ENCODE data around the gene ZNF618.

ZNF618 gene

DNA sequence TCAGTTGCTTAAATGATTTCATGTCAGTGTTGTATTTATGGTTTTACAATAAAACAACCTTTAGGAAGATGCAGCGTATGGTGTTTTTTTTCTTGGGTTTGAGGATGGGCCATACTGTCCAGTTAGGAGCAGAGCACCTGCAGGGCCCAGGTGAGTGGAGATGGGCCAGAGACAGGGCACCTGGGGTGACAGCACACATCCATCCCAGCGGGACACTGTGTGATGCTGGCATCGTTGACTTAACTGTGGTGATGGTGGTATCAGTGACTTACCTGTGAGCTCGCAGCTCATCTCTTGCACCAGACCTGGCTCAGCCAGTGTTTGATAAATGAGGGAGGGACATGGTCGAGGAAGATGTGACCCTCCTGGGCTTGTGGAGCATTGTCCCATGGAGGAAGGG is 180.4 kb downstream of the ZNF618 start:
- H3K4me1 ChIP-seq (ENCODE audit: control insufficient read depth, insufficient read depth, low read length) = no peaks in the 10 kb centered on the region
- H3K4me3 ChIP-seq (ENCODE audit: low read depth, low read length) = no peak overlapping the region
- H3K9me3 ChIP-seq (ENCODE audit: control insufficient read depth, insufficient read depth, low read length) = no peaks in the 10 kb centered on the region
- H3K27me3 ChIP-seq (ENCODE audit: control insufficient read depth, insufficient read depth, low read length) = no peaks in the 10 kb centered on the region
- no peaks in the 10 kb centered on the region for H3K36me3 ChIP-seq (ENCODE audit: control insufficient read depth, insufficient read depth, low read length)
- H3K9ac ChIP-seq (ENCODE audit: low read depth, low read length) = no peak overlapping the region

DNA sequence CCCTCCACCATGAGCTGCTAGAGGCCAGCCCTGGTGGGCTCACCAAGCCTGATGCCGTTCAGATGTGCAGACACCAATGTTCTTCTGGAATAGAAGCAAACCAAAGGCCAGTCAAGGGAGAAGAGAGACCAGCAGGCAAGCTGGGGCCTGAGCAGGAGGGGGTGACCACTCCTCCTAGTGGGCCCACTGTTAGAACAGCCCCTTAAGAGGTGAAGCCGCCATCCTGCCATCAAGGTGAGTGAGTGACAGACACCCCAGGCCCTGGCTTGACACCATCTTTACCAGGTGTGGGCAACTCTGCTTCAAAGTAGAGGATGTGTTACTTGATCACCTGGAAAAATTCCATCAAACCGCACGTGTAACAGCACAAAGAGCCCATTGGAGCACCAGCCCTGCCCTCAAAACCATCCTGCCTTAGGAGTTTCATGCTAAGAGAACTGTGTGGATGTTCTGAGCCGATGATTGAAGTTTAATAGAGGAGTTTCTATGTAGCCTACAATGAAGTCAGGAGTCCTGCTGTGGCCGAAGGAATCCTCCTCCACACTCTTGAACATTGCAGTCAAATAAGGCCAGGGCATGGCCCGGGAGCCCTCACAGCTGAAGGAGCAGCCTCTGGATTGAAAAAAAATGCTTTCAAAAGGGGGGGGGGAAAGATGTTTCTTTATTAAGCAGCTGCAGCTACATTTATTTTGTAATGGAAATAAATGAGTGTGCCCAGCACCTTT is 181.2 kb downstream of the ZNF618 start:
- Histone ChIP-seq H3K9me3 (ENCODE audit: control insufficient read depth, insufficient read depth, low read length) (no peaks in the 10 kb centered on the region), H3K9ac (ENCODE audit: low read depth, low read length) (no peak overlapping the region), H3K4me1 (ENCODE audit: control insufficient read depth, insufficient read depth, low read length) (no peaks in the 10 kb centered on the region), H3K27me3 (ENCODE audit: control insufficient read depth, insufficient read depth, low read length) (no peaks in the 10 kb centered on the region), H3K36me3 (ENCODE audit: control insufficient read depth, insufficient read depth, low read length) (no peaks in the 10 kb centered on the region), H3K4me3 (ENCODE audit: low read depth, low read length) (no peak overlapping the region)

DNA sequence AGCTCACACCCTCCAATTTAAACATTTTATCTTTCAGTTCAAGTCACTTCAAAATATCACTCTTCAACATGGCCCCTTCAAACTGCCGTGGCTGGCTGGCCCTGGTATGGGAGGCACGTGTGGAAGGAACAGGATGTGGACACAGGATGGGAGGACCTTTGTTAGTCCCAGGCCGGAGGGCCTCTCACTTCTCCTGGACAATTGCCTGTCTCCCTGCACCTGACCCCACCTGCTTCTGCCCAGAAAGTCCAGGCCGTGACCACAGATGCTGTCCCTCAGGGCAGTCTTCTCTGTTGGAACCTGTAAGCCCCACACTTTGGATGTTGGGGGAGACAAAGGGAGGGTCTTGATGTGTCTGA is 182.6 kb downstream of the ZNF618 start:
- no peak overlapping the region for H3K4me3 ChIP-seq (ENCODE audit: low read depth, low read length)
- H3K9ac ChIP-seq (ENCODE audit: low read depth, low read length) = no peak overlapping the region
- no peaks in the 10 kb centered on the region for H3K4me1 ChIP-seq (ENCODE audit: control insufficient read depth, insufficient read depth, low read length)
- no peaks in the 10 kb centered on the region for H3K9me3 ChIP-seq (ENCODE audit: control insufficient read depth, insufficient read depth, low read length)
- no peaks in the 10 kb centered on the region for H3K27me3 ChIP-seq (ENCODE audit: control insufficient read depth, insufficient read depth, low read length)
- no peaks in the 10 kb centered on the region for H3K36me3 ChIP-seq (ENCODE audit: control insufficient read depth, insufficient read depth, low read length)

DNA sequence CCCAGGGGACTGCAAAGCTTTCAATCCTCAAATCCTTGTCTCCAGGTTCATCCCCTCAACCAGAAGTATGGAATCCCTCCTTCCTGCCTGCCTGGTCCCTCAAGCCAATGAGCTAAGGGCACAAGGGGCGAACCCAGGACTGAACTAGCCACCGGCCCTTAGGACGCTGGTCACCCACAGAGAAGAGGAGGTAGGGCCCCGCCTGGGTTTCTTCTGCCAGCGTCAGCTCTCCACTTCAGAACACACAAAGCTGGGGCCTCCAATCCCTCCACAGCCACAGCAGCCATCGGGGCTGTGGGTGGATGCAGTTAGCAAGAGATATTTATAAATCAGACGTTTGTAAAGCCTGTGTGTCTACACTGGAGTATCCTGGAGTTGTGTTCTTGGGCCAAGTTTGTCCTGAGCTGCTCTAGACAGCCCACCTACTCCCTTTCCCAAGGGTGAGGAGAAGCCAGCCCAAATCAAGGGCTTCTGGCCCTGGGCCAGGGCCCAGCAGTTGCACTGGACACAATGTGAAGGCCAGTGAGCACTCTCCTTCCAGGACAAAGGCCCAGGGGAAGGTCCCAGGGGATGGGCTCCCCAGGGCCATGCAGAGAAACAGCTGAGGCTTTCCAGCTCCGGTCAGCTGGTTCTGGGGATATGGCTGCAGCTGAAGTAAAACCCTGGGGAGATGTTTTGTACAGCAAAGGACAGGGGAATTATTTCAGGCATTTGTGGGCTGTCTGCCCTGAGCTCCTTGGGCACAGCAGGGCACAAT is 183.1 kb downstream of the ZNF618 start:
- H3K9ac ChIP-seq (ENCODE audit: low read depth, low read length) = no peak overlapping the region
- no peaks in the 10 kb centered on the region for H3K27me3 ChIP-seq (ENCODE audit: control insufficient read depth, insufficient read depth, low read length)
- no peaks in the 10 kb centered on the region for H3K9me3 ChIP-seq (ENCODE audit: control insufficient read depth, insufficient read depth, low read length)
- no peaks in the 10 kb centered on the region for H3K36me3 ChIP-seq (ENCODE audit: control insufficient read depth, insufficient read depth, low read length)
- no peaks in the 10 kb centered on the region for H3K4me1 ChIP-seq (ENCODE audit: control insufficient read depth, insufficient read depth, low read length)
- H3K4me3 ChIP-seq (ENCODE audit: low read depth, low read length) = no peak overlapping the region

DNA sequence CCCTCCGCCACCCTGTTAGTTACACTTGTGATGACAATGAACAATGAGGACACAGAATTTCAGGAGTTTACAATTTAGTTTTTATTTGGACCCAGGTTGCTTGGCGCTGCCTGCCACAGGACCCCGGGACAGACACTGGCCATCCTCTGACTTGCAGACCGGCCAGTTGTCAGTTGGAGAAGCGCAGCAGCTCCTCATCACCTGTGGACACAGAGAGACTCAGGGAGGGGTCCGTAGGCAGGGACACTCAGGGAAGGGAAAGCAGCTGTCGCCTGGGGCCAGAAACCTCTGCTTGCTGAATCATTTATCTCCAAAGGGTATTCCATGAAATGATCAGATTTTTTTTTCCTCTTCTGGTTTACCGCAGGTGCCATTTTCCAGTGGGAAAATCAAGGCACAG is 184.0 kb downstream of the ZNF618 start:
- H3K27me3 ChIP-seq (ENCODE audit: control insufficient read depth, insufficient read depth, low read length) = no peaks in the 10 kb centered on the region
- H3K4me1 ChIP-seq (ENCODE audit: control insufficient read depth, insufficient read depth, low read length) = no peaks in the 10 kb centered on the region
- H3K9ac ChIP-seq (ENCODE audit: low read depth, low read length) = no peak overlapping the region
- H3K9me3 ChIP-seq (ENCODE audit: control insufficient read depth, insufficient read depth, low read length) = no peaks in the 10 kb centered on the region
- H3K36me3 ChIP-seq (ENCODE audit: control insufficient read depth, insufficient read depth, low read length) = no peaks in the 10 kb centered on the region
- no peak overlapping the region for H3K4me3 ChIP-seq (ENCODE audit: low read depth, low read length)

DNA sequence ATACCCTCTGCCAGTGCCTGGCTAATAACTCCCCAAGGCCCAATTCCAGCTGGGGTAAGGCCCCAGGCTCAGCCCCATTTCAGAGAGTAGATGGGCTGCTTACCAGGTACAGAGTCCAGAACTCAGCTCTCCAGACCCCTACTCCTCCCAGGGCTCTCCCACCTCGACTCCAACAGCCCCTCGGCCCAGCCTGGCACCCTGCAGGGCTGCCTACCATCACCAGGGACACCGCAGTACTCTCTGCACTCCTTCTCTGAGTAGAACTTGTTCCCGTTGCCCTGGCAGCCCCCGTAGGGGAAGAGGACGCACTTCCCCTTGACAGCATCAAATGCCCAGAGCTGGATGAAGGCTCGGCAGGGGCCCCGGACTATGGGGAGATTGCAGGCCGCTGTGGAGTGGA is 184.6 kb downstream of the ZNF618 start:
- H3K4me3 ChIP-seq (ENCODE audit: low read depth, low read length) = no peak overlapping the region
- no peak overlapping the region for H3K9ac ChIP-seq (ENCODE audit: low read depth, low read length)
- H3K9me3 ChIP-seq (ENCODE audit: control insufficient read depth, insufficient read depth, low read length) = no peaks in the 10 kb centered on the region
- no peaks in the 10 kb centered on the region for H3K4me1 ChIP-seq (ENCODE audit: control insufficient read depth, insufficient read depth, low read length)
- no peaks in the 10 kb centered on the region for H3K36me3 ChIP-seq (ENCODE audit: control insufficient read depth, insufficient read depth, low read length)
- no peaks in the 10 kb centered on the region for H3K27me3 ChIP-seq (ENCODE audit: control insufficient read depth, insufficient read depth, low read length)

DNA sequence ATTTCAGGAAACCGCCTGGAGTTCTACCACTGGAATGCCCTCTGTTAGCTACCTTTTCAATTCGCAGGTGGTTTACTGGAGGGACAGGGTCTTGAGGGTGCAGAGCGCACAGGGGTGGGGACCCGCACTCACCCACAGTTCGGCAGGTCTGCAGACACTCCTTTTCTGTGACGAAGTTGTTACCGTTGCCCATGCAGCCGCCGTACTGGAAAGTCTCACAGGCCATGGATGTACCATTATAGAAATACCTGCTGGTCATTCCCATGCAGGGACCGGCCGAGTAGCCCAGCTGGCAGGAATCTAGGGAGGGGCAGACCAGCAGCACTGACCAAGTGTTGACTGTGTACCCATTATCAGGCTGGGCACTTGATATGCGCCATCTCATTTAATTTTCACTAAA is 185.2 kb downstream of the ZNF618 start:
- no peaks in the 10 kb centered on the region for H3K36me3 ChIP-seq (ENCODE audit: control insufficient read depth, insufficient read depth, low read length)

DNA sequence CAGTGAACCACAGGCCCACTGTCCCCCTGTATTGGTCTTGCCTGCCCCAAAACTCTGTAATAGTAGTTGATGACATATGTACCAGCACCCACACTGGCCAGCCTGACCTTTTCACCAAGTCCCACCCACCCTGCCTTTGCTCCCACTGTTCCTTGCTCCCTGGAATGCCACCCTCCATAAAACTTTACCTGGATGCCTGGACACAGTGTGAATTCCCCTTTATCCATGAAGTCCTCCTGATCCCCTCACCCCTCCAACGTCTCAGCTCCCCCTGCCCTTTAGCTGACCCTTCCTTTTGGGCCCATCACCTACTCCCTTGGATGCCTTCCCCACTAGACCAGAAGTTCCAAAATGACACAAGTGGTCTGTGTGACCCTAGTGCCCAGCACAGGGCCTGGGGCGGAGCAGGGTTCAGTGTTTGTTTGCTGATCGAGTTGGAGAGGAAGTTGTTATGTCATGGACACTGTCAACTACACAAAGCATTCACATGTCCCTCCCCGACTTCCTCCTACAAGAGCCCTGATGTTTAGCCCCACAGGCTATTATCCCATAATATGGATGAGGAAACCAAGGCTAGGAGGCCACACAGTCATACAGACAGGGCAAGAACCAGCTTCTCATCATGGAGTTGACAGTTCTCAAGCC is 185.8 kb downstream of the ZNF618 start:
- no peaks in the 10 kb centered on the region for H3K9me3 ChIP-seq (ENCODE audit: control insufficient read depth, insufficient read depth, low read length)
- H3K9ac ChIP-seq (ENCODE audit: low read depth, low read length) = no peak overlapping the region
- H3K4me3 ChIP-seq (ENCODE audit: low read depth, low read length) = no peak overlapping the region
- no peaks in the 10 kb centered on the region for H3K4me1 ChIP-seq (ENCODE audit: control insufficient read depth, insufficient read depth, low read length)
- no peaks in the 10 kb centered on the region for H3K36me3 ChIP-seq (ENCODE audit: control insufficient read depth, insufficient read depth, low read length)
- H3K27me3 ChIP-seq (ENCODE audit: control insufficient read depth, insufficient read depth, low read length) = no peaks in the 10 kb centered on the region

More for the DNA sequence above, 185.2 kb downstream of the ZNF618 start:
- Histone ChIP-seq H3K4me3 (ENCODE audit: low read depth, low read length) (no peak overlapping the region), H3K9ac (ENCODE audit: low read depth, low read length) (no peak overlapping the region), H3K9me3 (ENCODE audit: control insufficient read depth, insufficient read depth, low read length) (no peaks in the 10 kb centered on the region), H3K4me1 (ENCODE audit: control insufficient read depth, insufficient read depth, low read length) (no peaks in the 10 kb centered on the region), H3K27me3 (ENCODE audit: control insufficient read depth, insufficient read depth, low read length) (no peaks in the 10 kb centered on the region)

DNA sequence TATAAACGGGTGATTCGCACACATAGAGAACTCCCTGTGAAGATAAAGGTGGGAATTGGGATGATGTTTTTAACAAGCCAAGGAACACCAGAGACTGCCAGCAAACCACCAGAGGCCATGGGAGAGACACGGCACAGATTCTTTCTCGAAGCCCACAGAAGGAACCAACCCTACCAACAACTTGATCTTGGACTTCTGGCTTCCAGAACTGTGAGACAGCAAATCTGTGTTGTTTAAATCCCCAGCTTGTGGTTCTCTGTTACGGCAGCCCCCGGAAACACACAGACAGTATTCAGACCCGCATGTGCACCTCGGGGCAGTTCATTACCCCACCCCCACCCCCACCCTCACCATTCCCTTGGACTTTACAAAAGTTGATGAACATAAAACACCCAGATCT is 189.2 kb downstream of the ZNF618 start:
- no peaks in the 10 kb centered on the region for H3K9me3 ChIP-seq (ENCODE audit: control insufficient read depth, insufficient read depth, low read length)
- no peak overlapping the region for H3K4me3 ChIP-seq (ENCODE audit: low read depth, low read length)
- H3K9ac ChIP-seq (ENCODE audit: low read depth, low read length) = no peak overlapping the region
- H3K27me3 ChIP-seq (ENCODE audit: control insufficient read depth, insufficient read depth, low read length) = no peaks in the 10 kb centered on the region
- no peaks in the 10 kb centered on the region for H3K36me3 ChIP-seq (ENCODE audit: control insufficient read depth, insufficient read depth, low read length)
- H3K4me1 ChIP-seq (ENCODE audit: control insufficient read depth, insufficient read depth, low read length) = no peaks in the 10 kb centered on the region

DNA sequence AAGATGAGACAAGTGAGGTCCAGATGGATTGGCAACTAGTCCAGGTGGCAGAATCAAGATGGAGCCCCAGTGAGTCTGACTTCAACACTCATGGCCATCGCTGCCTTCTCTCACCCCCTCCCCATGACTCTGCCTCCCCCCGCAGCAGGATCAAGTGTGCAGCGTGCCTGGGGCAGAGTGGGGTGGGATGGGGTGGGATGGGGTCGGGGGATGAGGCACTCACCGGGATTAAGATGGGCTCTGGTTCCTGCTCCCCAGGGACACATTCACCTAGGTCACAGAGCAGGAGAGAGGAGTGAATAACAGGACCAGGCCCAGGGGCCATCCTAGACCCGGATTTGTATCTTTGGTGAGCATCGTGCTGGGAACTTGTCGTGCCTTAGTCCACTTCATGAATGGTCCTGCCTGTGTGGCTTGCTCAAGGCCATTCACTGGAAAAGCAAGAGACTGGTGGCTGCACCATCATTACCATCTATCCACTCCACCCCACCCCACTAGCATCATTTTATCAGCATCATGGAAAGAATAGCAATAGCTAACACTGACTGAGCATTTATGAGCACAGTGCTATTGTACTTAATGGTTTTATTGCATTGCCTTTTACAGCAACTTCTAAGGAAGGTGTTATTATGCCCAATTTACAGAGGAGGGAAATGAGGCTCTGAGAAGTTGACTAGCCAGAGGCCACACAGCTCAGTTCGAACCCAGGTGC is 193.5 kb downstream of the ZNF618 start:
- H3K27me3 ChIP-seq (ENCODE audit: control insufficient read depth, insufficient read depth, low read length) = no peaks in the 10 kb centered on the region
- H3K36me3 ChIP-seq (ENCODE audit: control insufficient read depth, insufficient read depth, low read length) = no peaks in the 10 kb centered on the region
- H3K9me3 ChIP-seq (ENCODE audit: control insufficient read depth, insufficient read depth, low read length) = no peaks in the 10 kb centered on the region
- no peaks in the 10 kb centered on the region for H3K4me1 ChIP-seq (ENCODE audit: control insufficient read depth, insufficient read depth, low read length)
- no peak overlapping the region for H3K4me3 ChIP-seq (ENCODE audit: low read depth, low read length)
- H3K9ac ChIP-seq (ENCODE audit: low read depth, low read length) = no peak overlapping the region

DNA sequence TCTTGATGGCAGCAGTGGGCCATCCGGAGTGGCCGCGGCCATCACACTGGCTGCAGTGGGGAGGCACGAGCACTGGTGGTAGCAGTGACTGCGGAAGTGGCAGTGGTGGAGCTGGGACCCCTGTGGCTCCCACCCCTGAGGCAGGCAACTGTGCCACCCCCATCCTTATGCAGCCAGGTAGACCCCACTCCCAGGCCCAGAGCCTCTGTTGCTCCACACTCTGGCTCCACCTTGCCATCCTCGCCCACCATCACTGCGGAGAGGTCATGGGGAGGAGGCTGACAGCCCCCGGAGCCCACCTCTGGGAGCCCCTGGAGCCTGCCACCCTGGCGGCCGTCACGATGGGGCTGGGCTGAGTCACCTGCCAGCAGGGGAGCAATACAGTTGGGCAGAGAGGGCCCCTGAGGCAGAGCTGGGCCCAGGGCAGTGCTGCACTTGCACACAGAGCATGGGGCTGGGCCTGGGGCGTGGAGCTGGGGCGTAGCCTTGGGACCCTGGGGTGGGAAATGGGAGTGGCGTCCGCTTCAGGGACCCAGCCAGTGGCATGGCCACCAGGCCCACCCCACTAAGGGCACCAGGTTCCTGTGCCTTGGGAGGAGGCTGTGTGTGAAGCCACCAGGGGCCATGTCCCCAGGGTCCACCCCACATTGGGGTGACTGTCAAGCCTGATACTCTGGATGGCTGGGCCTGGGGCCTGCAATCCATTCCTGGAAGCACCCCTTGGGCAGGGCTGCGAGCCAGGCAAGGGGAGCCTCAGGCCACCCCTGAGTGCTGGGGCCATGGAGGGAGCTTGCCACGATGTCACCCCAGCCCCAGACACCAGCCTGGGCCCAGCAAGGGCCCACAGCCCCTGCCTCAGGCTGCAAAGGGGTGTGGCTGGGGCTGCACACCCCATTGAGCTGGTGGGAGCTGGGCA is 194.3 kb downstream of the ZNF618 start:
- H3K4me1 ChIP-seq (ENCODE audit: control insufficient read depth, insufficient read depth, low read length) = no peaks in the 10 kb centered on the region
- no peaks in the 10 kb centered on the region for H3K9me3 ChIP-seq (ENCODE audit: control insufficient read depth, insufficient read depth, low read length)

More for the DNA sequence above, 194.3 kb downstream of the ZNF618 start:
- H3K9ac ChIP-seq (ENCODE audit: low read depth, low read length) = no peak overlapping the region
- H3K36me3 ChIP-seq (ENCODE audit: control insufficient read depth, insufficient read depth, low read length) = no peaks in the 10 kb centered on the region
- no peaks in the 10 kb centered on the region for H3K27me3 ChIP-seq (ENCODE audit: control insufficient read depth, insufficient read depth, low read length)
- H3K4me3 ChIP-seq (ENCODE audit: low read depth, low read length) = no peak overlapping the region
